SW480 (cell line): ENCODE measurements around the gene TAF5L.
"Not testable (repeated sequence)": the region's sequence is repeated elsewhere in the genome, so short reads cannot be mapped to it uniquely, and the experiment has no call there.

Experiments
- DNase-seq: peaks from one replicate; pipeline ENCODE4 v3.0.0-alpha.2; 2016; ENCODE audit warnings: low spot score

The TAF5L gene

GRCh38 chr1:229642376-229642775 is 16.5 kb upstream of the TAF5L start:
- no peak for DNase-seq

GRCh38 chr1:229641306-229641705 is 15.4 kb upstream of the TAF5L start:
- no peak for DNase-seq

- no peak for DNase-seq
These were observed 14.5 kb upstream of the TAF5L start for GRCh38 chr1:229640455-229640854.

GRCh38 chr1:229637746-229638145 is 11.8 kb upstream of the TAF5L start:
- DNase-seq = no peak

- DNase-seq = no peak
These were observed 10.1 kb upstream of the TAF5L start for GRCh38 chr1:229636042-229636441.

GRCh38 chr1:229631966-229632365 is 6.0 kb upstream of the TAF5L start:
- no peak for DNase-seq

GRCh38 chr1:229631148-229631547 is 5.2 kb upstream of the TAF5L start:
- no peak for DNase-seq

GRCh38 chr1:229629261-229629660 is 3.3 kb upstream of the TAF5L start:
- no peak for DNase-seq

GRCh38 chr1:229627003-229627402 is 1.1 kb upstream of the TAF5L start:
- DNase-seq = no peak

GRCh38 chr1:229625071-229625914 is 629 bp downstream of the TAF5L start:
- DNase-seq = peak; percentile 64

GRCh38 chr1:229624521-229625070 is 1.3 kb downstream of the TAF5L start:
- DNase-seq = no peak

GRCh38 chr1:229623838-229624237 is 2.1 kb downstream of the TAF5L start:
- DNase-seq = no peak

- no peak for DNase-seq
These were observed 2.7 kb downstream of the TAF5L start for GRCh38 chr1:229623225-229623624.

- not testable (repeated sequence) for DNase-seq
These were observed 3.2 kb downstream of the TAF5L start for GRCh38 chr1:229622641-229623120.

- no peak for DNase-seq
These were observed 4.3 kb downstream of the TAF5L start for GRCh38 chr1:229621663-229622062.

GRCh38 chr1:229620876-229621275 is 5.0 kb downstream of the TAF5L start:
- no peak for DNase-seq

- no peak for DNase-seq
These were observed 6.3 kb downstream of the TAF5L start for GRCh38 chr1:229619614-229620013.

- DNase-seq = no peak
These were observed 6.9 kb downstream of the TAF5L start for GRCh38 chr1:229619002-229619401.

- DNase-seq = no peak
These were observed 8.4 kb downstream of the TAF5L start for GRCh38 chr1:229617351-229618100.

GRCh38 chr1:229614701-229615100 is 11.2 kb downstream of the TAF5L start:
- DNase-seq = no peak

- no peak for DNase-seq
These were observed 12.0 kb downstream of the TAF5L start for GRCh38 chr1:229613938-229614337.

- no peak for DNase-seq
These were observed 17.3 kb downstream of the TAF5L start for GRCh38 chr1:229608590-229608989.

- no peak for DNase-seq
These were observed 18.6 kb downstream of the TAF5L start for GRCh38 chr1:229607370-229607769.
